GM18858 (cell line): Measurements from ENCODE around the gene DENND6B.

Experiments used
- ATAC-seq: cut with Tn5 transposase; IDR thresholded peaks from one replicate; pipeline ENCODE4 v1.9.1; 2021; ENCODE audit not compliant: unreplicated experiment

Gene DENND6B

DNA sequence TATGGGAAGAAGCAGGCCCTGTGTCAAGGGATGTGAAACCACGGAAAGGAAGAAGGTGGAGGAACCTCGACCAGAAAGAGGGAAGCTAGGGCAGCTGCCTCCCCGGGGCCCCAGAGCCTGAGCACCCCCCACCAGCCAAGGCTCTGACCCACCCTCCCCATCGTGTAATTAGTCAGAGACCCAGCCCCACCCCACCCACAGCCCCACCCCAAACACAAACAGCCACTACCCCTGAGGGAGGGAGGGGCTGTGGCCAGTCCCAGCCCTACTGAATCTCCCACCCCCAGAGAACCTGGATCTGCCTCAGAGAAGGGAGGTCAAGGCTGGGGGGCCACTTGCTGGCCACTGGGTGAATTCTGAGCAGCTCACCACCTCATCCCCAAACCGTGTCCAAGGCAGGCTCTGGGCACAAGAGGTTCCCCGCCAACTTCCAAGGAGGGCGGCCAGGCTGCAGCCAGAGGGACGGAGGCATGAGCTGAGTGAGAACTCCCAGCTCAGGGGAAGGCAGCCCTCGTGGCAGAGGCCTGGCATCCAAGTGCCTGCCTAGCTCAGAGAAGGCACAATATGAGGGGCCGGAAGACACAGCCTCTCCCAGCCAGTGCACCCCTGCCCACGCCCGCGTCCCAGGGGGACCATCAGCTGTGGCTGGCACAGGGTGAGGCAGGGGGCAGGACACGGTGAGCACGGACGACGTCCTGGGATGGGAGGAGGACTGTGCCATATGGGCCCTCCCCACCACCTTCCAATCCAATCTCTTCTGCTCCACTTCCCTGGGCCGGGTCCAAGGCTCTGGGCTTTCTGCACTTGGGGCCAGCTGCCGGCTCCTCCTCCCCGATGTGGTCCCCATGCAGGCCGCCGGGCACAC, 22.1 kb downstream of the DENND6B start:
- ATAC-seq = no peak

DNA sequence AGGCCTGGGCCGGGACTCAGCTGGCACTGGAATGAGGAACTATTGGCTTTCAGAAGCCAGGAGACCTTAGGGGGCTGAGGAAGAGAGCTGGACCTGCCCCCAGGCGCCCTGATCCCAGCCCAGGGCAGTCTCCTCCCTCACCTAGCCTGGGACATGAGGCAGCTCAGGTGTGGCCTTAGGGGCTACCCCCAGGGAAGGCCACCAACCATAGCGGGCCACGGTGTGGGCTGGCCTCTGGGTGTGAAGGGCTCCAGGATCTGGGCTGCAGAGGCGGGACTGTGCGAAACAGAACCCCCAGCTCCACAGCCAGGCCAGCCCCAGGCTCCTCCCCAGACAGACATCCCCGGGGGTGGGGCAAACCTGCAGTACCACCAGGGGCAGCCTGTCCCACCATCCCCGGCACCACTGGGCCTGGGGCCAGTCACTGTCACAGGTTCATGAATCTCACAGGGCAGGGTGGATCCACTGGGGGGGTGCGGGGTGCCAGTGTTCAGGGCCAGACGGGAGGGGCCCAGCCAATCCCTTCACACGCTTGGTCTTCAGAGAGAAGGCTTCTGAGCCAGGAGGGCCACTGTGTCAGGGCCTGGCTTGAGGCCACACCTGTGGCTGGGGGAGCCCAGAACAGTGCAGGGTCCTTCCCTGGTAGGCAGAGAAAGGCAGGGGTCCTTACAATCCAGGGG, 22.8 kb downstream of the DENND6B start:
- no peak for ATAC-seq

DNA sequence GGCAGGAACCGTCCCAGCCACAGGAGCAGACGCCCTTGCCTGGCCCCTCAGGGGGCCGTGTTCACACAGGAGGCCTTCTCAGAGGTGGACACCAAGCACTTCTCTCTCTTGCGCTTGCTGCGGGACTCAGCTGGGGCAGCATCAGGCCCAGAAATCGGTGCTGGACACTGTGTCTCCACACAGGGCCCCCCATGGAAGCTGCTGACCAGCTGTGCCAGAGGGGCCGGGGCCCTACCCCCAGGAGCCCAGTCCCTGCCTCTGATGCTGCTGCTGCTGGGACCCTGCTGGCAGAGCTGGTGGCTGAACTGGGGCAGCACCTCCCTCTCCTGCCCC, 23.3 kb downstream of the DENND6B start:
- no peak for ATAC-seq

DNA sequence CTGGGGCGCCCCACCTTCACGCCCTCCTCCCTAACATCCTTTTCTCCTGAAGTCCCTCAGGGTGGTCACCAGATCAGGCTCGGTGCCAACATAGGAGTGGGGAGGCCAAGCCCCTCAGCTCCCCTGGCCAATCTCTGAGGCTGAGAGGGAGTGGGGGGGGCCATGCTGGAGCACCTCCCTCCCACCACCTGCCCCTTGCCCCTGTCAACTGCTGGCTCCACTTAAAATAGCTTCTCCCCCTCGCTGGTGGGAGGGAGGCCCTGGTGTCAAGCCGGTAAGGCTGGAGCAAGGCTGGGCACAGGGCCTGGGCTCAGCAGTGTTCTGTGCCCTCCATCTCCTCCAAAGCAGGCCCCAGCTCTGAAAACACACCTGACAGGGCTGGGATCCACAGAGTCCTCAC, 24.2 kb downstream of the DENND6B start:
- ATAC-seq = no peak

DNA sequence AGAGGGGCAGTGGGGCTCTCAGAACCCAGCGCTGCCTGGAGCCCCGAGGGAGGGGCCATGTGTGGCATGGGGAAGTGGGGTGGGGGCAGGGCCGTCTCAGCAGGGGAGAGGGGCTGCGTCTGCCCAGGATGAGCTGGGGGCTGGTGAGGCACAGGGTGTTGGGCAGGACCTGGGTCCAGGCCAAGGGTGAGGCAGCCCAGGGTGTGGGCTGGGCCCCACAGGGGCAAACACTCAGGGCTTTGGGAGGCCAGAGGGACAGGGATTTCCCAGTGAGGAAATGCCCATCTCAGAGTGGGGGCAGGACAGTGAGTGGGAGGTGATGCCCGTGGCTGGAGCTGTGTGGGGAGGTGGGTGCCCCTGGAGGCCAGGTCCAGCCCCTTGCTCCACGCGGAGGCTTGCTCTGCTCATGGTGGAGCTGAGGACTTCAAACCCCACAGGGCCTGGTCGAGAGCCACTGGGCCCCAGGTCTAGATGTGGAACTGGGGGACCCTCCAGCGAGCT, 24.7 kb downstream of the DENND6B start:
- ATAC-seq = no peak

DNA sequence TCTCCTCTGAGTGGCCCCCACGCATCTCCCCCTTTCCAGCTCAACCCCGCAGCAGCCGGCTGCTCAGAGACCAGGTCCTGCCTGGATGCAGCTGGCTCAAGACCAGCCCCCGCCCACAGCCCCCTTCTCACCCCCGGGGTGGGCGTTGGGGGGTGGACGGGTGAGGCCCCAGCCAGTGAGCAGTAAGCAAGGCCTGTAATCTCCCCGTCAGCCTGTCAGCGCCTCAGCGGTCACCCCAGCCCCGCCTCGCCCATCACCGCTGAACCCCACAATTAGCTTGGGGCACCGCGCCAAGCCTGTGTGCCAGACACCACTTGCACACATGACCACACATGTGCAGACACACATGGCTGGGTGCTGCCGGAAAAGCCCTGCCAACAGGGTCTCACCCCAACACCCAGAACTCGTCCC, 25.2 kb downstream of the DENND6B start:
- ATAC-seq = no peak

DNA sequence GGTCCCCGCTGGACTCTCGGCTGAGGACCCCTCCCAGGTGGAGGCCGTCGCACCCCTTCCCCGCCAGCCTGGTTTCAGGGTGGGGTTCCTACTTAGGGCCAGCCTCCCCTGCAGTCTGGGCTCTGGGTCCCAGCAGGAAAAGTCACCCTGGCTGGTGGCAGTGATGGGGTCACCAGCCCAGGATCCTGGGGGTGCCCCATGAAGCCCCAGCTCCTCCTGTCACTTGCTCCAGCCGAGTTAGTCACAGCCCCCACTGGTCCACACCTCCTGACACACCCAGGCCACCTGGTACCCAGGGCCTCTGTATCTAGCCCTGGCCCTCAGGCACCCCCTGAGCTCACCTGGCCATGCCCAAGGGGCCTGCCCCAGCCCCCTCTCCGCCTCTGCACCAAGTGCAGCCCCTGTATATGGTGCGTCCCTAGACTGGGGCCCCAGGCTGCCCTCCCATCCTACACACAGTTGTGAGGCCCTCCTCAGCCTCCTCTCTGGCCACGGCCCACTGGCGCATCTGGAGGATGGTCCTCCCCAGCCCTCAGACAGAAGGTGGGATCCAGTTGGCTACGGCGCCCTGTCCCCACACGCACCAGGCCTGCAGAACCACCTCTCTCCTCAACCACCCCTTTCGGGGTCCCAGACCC, 26.1 kb downstream of the DENND6B start:
- ATAC-seq = no peak

DNA sequence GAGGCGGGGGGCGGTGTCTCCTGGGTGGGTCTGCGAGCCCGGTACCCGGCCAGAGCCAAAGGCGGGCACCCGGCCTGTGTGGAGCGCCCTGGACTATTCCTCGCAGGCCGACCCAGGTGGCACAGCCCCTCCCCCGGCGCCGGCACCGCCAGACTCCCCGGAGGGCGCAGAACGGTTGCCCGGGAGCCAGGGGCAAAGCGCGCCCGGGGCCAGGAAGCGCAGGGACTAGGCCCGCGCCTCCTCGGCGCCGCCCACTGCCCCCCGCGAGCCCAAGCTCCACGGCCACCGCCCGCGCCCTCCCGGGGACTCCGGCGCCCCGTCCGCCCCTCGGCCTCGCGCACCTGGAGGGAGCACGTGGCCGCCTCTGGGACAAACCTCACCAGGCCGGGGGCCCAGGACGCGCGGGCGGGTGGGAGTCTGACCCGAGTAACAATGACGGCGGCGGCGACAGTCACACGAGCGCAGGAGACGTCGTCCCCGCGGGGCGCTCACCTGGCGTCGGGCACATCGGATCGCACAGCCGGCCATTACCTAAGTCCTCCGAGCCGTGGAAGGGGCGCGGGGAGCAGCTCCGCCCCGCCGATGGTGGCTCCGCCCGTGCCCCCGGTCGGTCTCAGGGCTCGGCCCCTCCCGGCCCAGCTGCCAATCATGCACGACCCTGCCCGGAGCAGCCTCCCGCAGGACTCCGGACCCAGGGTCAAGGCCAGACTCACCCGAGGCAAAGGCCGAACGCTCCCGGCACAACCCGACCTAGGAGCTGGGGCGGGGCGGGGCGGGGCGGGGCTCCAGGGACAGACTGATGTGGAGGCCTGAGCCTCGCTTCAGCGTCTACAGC, 26.8 kb downstream of the DENND6B start:
- ATAC-seq = no peak

DNA sequence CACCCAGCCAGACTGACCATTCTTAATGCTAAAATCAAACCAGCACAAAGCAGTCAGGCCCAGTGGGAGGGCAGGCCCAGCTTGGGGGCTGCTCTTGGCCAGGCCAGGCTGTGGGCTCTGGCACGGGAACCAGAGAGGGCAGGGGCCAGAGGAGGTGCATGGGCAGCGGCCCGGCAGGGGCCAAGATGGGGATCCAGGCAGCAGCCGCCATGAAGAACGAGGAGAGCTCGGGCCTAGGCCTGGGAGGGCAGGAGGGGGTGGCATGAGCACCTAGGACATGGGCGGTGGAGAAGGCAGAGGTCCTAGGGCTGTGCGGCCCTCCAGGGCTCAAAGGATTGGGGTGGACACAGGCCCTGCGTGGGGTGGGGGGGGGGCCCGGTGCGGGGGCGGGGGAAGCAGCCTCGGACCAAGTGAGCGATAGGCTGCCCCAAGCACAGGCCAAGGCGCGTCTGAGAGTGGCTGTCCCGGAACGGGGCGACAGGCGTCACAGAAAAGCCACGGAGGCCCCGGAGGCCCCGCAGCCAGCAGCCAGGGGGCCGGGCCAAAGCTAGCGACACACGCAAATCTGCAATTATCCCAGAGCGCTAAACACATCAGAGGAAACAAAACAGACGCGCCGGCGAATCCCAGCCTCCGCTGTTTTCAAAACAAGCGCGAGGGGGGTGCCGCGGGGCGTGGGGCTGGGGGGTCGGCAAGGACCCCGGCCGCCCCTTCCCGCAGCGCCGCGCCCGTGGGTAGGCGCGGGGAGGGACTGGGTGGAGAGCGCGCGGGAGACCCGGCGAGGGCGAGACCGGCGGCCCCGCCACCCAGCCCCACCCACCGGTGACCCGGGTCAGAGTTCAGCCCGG, 27.7 kb downstream of the DENND6B start:
- ATAC-seq = no peak

DNA sequence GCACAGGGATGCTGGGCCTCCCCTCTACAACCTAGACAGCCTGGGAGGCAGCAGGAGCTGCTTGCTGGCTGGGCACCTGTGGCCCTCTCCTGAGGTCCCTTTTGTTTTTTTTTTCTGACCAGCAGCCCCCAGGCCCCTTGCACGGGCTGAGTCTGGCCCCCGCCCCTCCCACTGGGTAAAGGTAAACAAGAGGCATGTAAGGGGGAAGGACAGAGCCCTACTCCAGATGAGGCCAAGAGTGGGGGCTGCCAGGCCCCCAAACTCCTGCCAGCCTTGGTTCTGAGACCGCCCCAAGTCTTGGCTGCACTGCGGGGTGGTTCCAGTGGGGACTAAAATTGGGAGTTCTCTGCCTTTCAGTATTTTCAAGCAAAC, 28.6 kb downstream of the DENND6B start:
- ATAC-seq = no peak

DNA sequence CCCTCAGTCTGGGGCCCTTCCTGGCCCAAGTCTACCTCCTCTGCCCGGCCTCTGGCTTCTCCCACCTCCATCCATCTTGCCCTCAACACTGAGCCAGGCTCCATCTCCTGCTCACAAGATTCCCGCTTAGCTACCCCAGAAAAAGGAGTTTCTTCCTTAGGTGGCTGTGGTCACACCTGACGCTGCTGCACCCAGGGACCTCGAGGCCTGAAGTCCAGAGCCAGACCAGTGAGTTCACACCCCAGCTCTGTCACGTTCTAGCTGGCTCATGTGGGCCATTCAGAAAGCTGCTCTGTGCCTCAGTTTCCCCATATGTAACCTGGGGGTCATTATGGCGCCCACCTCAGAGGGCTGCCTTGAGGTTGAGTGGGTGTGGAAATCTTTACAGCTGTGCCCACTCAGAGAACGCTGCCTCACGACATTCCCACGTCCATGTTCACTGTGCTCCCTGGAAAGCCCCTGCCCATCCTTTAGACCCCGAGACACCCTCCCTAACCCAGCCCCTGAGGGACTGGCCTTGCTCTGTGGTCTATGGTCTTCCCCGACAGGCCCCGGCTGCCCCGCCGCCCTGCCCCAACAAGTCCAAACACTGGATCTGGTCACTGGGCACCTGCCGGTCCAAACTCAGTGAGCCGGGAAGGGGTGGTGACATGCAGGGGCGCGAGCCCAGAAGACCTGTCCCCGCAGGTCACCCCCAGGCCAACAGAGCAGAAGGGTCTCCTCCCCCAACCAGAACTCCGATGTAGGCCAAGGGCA, 29.1 kb downstream of the DENND6B start:
- ATAC-seq = no peak

DNA sequence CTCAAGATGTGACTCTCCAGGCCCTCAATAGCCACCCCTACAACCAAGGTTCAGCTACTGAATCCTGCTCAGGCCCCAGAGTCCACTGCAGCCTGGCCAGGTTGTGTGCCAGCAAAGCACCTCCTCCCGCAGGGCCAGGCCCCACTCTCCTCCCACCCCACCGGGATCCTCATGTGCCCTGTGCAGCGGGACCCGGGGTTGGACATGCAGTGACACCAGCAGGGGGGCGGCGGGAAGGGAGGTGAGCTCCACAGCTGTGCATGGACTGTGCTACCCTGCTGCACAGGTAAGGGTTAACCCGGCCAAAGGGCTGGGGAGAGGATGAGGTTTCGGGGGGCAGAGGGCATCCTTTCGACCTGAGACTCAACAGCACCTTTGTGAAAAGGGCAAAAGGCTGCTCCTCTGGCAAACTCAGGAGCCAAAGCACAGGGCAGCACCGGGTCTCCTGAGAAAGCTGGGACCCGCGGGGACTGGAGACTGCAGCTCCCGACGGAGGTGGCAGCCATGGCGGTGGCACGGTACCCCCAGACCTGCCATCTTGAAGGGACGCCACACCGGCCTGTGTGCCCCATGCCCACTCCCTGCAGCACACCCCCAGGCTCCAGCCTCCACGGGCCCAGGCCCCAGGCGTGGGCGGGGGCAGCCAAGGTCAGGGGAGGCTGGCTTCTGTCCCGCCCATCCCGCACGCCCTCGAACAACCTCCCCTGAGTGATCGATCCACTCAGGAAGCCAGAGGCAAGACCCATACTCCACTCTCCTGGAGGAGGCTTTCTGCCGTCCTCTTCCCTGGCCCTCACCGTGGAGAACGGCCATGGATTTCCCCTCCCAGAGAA, 29.9 kb downstream of the DENND6B start:
- no peak for ATAC-seq

DNA sequence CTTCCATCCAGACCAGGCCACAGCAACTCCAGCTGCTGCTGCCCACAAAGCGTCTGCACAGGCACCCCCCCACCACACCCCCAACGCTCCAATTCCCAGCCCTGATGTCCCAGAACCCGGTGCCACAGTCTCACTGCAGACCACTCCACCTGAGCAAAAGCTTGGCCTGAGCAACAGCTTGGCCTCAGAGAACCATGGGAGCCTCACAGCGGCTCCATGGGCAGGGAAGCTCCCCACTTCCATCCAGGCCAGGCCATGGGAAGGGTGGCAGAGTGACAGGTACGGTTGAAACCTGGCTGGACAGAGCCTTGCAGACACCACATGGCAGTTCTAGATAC, 32.5 kb downstream of the DENND6B start:
- ATAC-seq = no peak

DNA sequence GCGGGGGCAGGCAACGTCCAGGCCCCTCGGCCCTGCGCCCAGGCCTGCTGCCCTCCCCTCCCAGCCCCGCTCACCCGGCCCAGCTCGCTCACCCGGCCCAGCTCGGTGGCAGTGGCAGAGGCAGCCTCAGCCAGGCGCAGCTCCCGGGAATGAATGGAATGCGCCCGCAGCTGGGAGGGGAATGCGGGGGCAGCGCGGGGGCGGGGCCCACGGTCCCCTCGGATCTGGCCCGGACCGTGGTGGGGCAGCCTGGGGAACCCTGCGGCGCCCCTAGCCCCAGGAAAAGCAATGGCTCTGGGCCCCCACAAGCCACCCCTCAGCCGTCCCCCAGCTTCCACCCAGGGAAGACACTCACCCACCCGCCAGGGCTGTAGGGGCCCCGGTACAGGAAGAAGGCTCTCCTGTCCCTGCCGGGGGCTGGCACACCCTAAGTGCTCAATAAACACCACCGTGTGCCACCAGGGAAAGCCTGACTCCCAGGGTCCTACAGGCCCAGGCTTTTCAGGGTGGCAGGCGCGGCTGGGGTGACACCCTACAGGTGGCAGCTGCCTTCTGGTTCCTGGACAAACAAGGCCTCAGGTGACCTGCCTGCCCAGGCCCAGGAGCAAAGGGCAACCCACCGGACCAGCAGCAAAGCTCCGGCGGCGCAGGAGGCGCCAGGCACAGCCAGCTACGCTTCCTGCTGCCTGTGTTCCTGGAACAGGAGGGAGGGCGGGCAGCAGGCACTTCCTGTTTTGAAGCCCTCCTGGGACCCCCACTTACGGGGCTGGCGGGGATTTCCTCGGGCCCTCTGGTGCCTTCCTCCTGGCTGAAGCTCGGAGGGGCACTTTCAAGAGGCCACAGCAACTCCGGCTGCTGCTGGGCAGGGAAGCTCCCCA, 33.1 kb downstream of the DENND6B start:
- no peak for ATAC-seq

DNA sequence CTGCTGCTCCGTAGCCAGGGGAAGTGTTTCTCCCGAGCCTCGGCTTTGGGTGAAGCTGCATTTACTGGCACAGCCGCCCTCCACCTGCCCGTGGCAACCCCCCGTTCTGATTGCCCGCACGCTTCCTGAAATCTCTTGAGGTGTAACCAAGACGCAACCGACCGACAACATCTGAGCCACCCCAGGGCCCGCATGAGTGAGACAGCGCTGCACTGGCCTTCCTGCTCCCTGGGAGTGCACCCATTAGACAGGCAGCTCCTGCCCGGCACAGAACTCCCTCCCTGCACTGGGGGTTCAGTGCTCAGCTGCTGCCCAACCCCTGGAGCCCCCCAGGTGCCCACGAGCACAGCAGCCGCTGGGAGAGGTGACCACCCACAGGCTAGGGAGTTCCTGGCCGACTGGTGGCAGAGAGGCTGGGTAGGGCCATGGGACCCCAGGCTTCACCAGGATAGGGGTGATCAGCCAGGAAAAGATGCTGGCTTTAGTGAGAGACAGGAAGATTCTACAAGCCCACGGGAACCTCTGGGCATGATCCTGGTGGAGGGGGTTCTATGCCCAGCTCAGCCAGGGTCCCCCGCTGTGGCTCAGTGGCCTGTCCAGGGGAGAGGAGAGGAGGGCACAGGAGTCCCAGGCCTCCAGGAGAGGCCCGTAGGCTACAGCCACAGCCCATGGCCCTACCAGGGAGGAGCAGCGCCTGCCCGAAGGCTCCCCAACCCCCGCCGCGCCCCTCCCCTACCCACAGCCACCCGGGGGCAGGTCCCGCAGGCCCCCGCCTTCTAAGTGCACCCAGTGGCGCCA, 34.0 kb downstream of the DENND6B start:
- ATAC-seq = no peak

DNA sequence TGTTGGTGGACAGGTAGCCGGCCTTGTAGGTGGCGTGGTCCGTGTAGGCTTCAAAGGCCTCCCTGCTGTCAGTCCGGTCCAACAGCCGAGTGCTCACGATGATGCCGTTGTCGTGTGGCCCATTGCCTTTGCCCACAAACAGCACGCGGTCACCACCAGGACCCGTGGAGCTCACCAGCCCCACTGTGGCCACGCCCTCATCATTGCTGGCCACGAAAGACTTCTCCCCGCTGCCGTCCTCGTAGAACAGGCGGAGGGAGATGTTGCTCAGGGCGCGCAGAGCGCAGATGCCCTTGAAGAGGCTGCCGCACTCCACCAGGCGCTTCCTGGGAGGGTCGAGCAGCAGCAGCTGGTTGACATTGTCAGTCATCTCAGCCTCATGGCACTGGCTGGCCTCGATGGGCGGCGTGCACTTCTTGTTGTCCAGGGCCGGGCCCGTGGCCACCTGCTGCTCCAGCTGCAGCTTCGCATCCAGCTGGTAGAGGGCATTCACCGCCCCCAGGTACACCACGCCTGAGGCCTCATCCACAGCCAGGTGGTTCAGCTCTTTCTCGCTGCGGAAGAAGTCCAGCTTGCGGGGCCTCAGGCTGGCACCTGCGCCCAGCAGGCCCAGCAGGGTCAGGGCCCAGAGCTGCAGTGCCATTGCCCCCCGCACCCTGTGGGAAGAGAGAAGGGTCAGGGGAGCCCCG, 36.7 kb downstream of the DENND6B start:
- no peak for ATAC-seq
